GM18519 (cell line): ENCODE measurements around the gene ARRB1.

Source experiments
- ATAC-seq: cut with Tn5 transposase; IDR thresholded peaks from one replicate; pipeline ENCODE4 v1.9.1; 2021; ENCODE audit warnings: mild to moderate bottlenecking, moderate library complexity; ENCODE audit not compliant: unreplicated experiment, low FRiP score

ARRB1 gene

GRCh38 chr11:75239531-75240290 lies 111.8 kb downstream of the ARRB1 start:
- ATAC-seq: no peak

- ATAC-seq: no peak
Observed at GRCh38 chr11:75238595-75239440, 112.6 kb downstream of the ARRB1 start.

GRCh38 chr11:75237050-75237449 lies 114.4 kb downstream of the ARRB1 start:
- ATAC-seq: no peak

- ATAC-seq: no peak
Observed at GRCh38 chr11:75236062-75236461, 115.4 kb downstream of the ARRB1 start.

- ATAC-seq: no peak
Observed at GRCh38 chr11:75233754-75234172, 117.7 kb downstream of the ARRB1 start.

GRCh38 chr11:75230621-75231020 lies 120.8 kb downstream of the ARRB1 start:
- ATAC-seq: no peak

- ATAC-seq: no peak
Observed at GRCh38 chr11:75229466-75229865, 122.0 kb downstream of the ARRB1 start.

GRCh38 chr11:75225794-75226193 lies 125.7 kb downstream of the ARRB1 start:
- no peak for ATAC-seq

GRCh38 chr11:75223954-75224643 lies 127.4 kb downstream of the ARRB1 start:
- ATAC-seq: no peak

GRCh38 chr11:75219869-75220268 lies 131.6 kb downstream of the ARRB1 start:
- no peak for ATAC-seq

GRCh38 chr11:75214843-75215242 lies 136.6 kb downstream of the ARRB1 start:
- ATAC-seq: no peak

GRCh38 chr11:75214411-75214821 lies 137.0 kb downstream of the ARRB1 start:
- no peak for ATAC-seq
